ENCODE results near the gene PRR23E. TPM values are rescaled to one million over a fixed set of nuclear protein-coding genes. Genes with fewer than 3 reads are reported as not detected.
A peak's percentile ranks its signal among the peaks of the same experiment; 100 is the strongest.

PRR23E gene
- total and polyA plus RNA-seq, 2 donors = not detected

- no peaks in the 10 kb centered on the region for H3K27me3 ChIP-seq (ENCODE audit: control insufficient read depth in 2 of 2, insufficient read depth in 1 of 2, low read length in 1 of 2)
- DNase-seq (ENCODE audit: low read depth in 6 of 9, low spot score in 9 of 9) = peak in 1 of 9 donors; percentile 15
- no peaks in the 10 kb centered on the region for H3K9me3 ChIP-seq (ENCODE audit: control insufficient read depth in 2 of 2, insufficient read depth in 1 of 2, low read length in 1 of 2)
- peak overlapping the region; percentile 39 to 42 for H3K4me3 ChIP-seq (ENCODE audit: low read length in 2 of 2)
- H3K27ac ChIP-seq (ENCODE audit: low read depth in 1 of 2, low read length in 1 of 2) = peak overlapping the region in 1 of 2 donors; percentile 88
- 80% methylated on average over 16 of the region's 16 CpGs for WGBS
- H3K36me3 ChIP-seq (ENCODE audit: control insufficient read depth in 2 of 2, insufficient read depth in 2 of 2, low read length in 1 of 2) = no peaks in the 10 kb centered on the region
- peaks cover 38 to 80% of the 10 kb centered on the region in 2 donors for H3K4me1 ChIP-seq (ENCODE audit: control insufficient read depth in 2 of 2, insufficient read depth in 2 of 2, low read length in 2 of 2)
These were observed 23.7 kb downstream of the PRR23E start for GRCh38 chr3:127216415-127217261.

GRCh38 chr3:127217596-127218453 is 24.9 kb downstream of the PRR23E start:
- H3K36me3 ChIP-seq (ENCODE audit: control insufficient read depth in 2 of 2, insufficient read depth in 2 of 2, low read length in 1 of 2) = no peaks in the 10 kb centered on the region
- no peaks in the 10 kb centered on the region for H3K9me3 ChIP-seq (ENCODE audit: control insufficient read depth in 2 of 2, insufficient read depth in 1 of 2, low read length in 1 of 2)
- no peak for DNase-seq (ENCODE audit: low read depth in 6 of 9, low spot score in 9 of 9)
- H3K27me3 ChIP-seq (ENCODE audit: control insufficient read depth in 2 of 2, insufficient read depth in 1 of 2, low read length in 1 of 2) = no peaks in the 10 kb centered on the region
- H3K4me1 ChIP-seq (ENCODE audit: control insufficient read depth in 2 of 2, insufficient read depth in 2 of 2, low read length in 2 of 2) = peaks cover 30 to 80% of the 10 kb centered on the region in 2 donors
- H3K4me3 ChIP-seq (ENCODE audit: low read length in 2 of 2) = peak overlapping the region; percentile 39 to 42
- H3K27ac ChIP-seq (ENCODE audit: low read depth in 1 of 2, low read length in 1 of 2) = peak overlapping the region in 1 of 2 donors; percentile 32
- 65% methylated on average over 9 of the region's 9 CpGs for WGBS

GRCh38 chr3:127218454-127218922 is 25.6 kb downstream of the PRR23E start:
- no peaks in the 10 kb centered on the region for H3K9me3 ChIP-seq (ENCODE audit: control insufficient read depth in 2 of 2, insufficient read depth in 1 of 2, low read length in 1 of 2)
- H3K4me3 ChIP-seq (ENCODE audit: low read length in 2 of 2) = peak overlapping the region; percentile 39 to 42
- H3K27ac ChIP-seq (ENCODE audit: low read depth in 1 of 2, low read length in 1 of 2) = peak overlapping the region in 1 of 2 donors; percentile 32
- no peaks in the 10 kb centered on the region for H3K36me3 ChIP-seq (ENCODE audit: control insufficient read depth in 2 of 2, insufficient read depth in 2 of 2, low read length in 1 of 2)
- H3K4me1 ChIP-seq (ENCODE audit: control insufficient read depth in 2 of 2, insufficient read depth in 2 of 2, low read length in 2 of 2) = peaks cover 24 to 80% of the 10 kb centered on the region in 2 donors
- 54% methylated on average over 13 of the region's 13 CpGs for WGBS
- no peaks in the 10 kb centered on the region for H3K27me3 ChIP-seq (ENCODE audit: control insufficient read depth in 2 of 2, insufficient read depth in 1 of 2, low read length in 1 of 2)
- DNase-seq (ENCODE audit: low read depth in 6 of 9, low spot score in 9 of 9) = peak in 1 of 9 donors; percentile 18

GRCh38 chr3:127220497-127220896 is 27.6 kb downstream of the PRR23E start:
- Histone ChIP-seq H3K9me3 (ENCODE audit: control insufficient read depth in 2 of 2, insufficient read depth in 1 of 2, low read length in 1 of 2) (no peaks in the 10 kb centered on the region), H3K4me1 (ENCODE audit: control insufficient read depth in 2 of 2, insufficient read depth in 2 of 2, low read length in 2 of 2) (peaks cover 15 to 73% of the 10 kb centered on the region in 2 donors), H3K27ac (ENCODE audit: low read depth in 1 of 2, low read length in 1 of 2) (peak overlapping the region in 1 of 2 donors; percentile 50), H3K36me3 (ENCODE audit: control insufficient read depth in 2 of 2, insufficient read depth in 2 of 2, low read length in 1 of 2) (no peaks in the 10 kb centered on the region), H3K27me3 (ENCODE audit: control insufficient read depth in 2 of 2, insufficient read depth in 1 of 2, low read length in 1 of 2) (no peaks in the 10 kb centered on the region), H3K4me3 (ENCODE audit: low read length in 2 of 2) (no peak overlapping the region)
- DNase-seq (ENCODE audit: low read depth in 6 of 9, low spot score in 9 of 9) = peak in 1 of 9 donors; percentile 25
- WGBS = 87% methylated on average over 9 of the region's 9 CpGs

GRCh38 chr3:127221037-127221436 is 28.1 kb downstream of the PRR23E start:
- no peaks in the 10 kb centered on the region for H3K27me3 ChIP-seq (ENCODE audit: control insufficient read depth in 2 of 2, insufficient read depth in 1 of 2, low read length in 1 of 2)
- H3K36me3 ChIP-seq (ENCODE audit: control insufficient read depth in 2 of 2, insufficient read depth in 2 of 2, low read length in 1 of 2) = no peaks in the 10 kb centered on the region
- WGBS = 72% methylated on average over 4 of the region's 4 CpGs
- peaks cover 0 to 3% of the 10 kb centered on the region in 2 donors for H3K9me3 ChIP-seq (ENCODE audit: control insufficient read depth in 2 of 2, insufficient read depth in 1 of 2, low read length in 1 of 2)
- peak overlapping the region in 1 of 2 donors; percentile 50 for H3K27ac ChIP-seq (ENCODE audit: low read depth in 1 of 2, low read length in 1 of 2)
- DNase-seq (ENCODE audit: low read depth in 6 of 9, low spot score in 9 of 9) = peak in 1 of 9 donors; percentile 52
- H3K4me1 ChIP-seq (ENCODE audit: control insufficient read depth in 2 of 2, insufficient read depth in 2 of 2, low read length in 2 of 2) = peaks cover 13 to 68% of the 10 kb centered on the region in 2 donors
- H3K4me3 ChIP-seq (ENCODE audit: low read length in 2 of 2) = no peak overlapping the region

- Histone ChIP-seq H3K4me3 (ENCODE audit: low read length in 2 of 2) (no peak overlapping the region), H3K36me3 (ENCODE audit: control insufficient read depth in 2 of 2, insufficient read depth in 2 of 2, low read length in 1 of 2) (no peaks in the 10 kb centered on the region), H3K9me3 (ENCODE audit: control insufficient read depth in 2 of 2, insufficient read depth in 1 of 2, low read length in 1 of 2) (peaks cover 0 to 5% of the 10 kb centered on the region in 2 donors), H3K4me1 (ENCODE audit: control insufficient read depth in 2 of 2, insufficient read depth in 2 of 2, low read length in 2 of 2) (peaks cover 8 to 63% of the 10 kb centered on the region in 2 donors), H3K27ac (ENCODE audit: low read depth in 1 of 2, low read length in 1 of 2) (peak overlapping the region in 1 of 2 donors; percentile 50), H3K27me3 (ENCODE audit: control insufficient read depth in 2 of 2, insufficient read depth in 1 of 2, low read length in 1 of 2) (no peaks in the 10 kb centered on the region)
- WGBS = 86% methylated on average over 10 of the region's 10 CpGs
- no peak for DNase-seq (ENCODE audit: low read depth in 6 of 9, low spot score in 9 of 9)
These were observed 28.6 kb downstream of the PRR23E start for GRCh38 chr3:127221446-127222035.

GRCh38 chr3:127222163-127222562 is 29.2 kb downstream of the PRR23E start:
- Histone ChIP-seq H3K4me1 (ENCODE audit: control insufficient read depth in 2 of 2, insufficient read depth in 2 of 2, low read length in 2 of 2) (peaks cover 6 to 60% of the 10 kb centered on the region in 2 donors), H3K27me3 (ENCODE audit: control insufficient read depth in 2 of 2, insufficient read depth in 1 of 2, low read length in 1 of 2) (no peaks in the 10 kb centered on the region), H3K27ac (ENCODE audit: low read depth in 1 of 2, low read length in 1 of 2) (no peak overlapping the region), H3K36me3 (ENCODE audit: control insufficient read depth in 2 of 2, insufficient read depth in 2 of 2, low read length in 1 of 2) (no peaks in the 10 kb centered on the region), H3K4me3 (ENCODE audit: low read length in 2 of 2) (no peak overlapping the region), H3K9me3 (ENCODE audit: control insufficient read depth in 2 of 2, insufficient read depth in 1 of 2, low read length in 1 of 2) (peaks cover 0 to 10% of the 10 kb centered on the region in 2 donors)
- no peak for DNase-seq (ENCODE audit: low read depth in 6 of 9, low spot score in 9 of 9)
- WGBS = 95% methylated on average over 4 of the region's 4 CpGs

GRCh38 chr3:127222664-127223063 is 29.7 kb downstream of the PRR23E start:
- H3K27ac ChIP-seq (ENCODE audit: low read depth in 1 of 2, low read length in 1 of 2) = no peak overlapping the region
- H3K36me3 ChIP-seq (ENCODE audit: control insufficient read depth in 2 of 2, insufficient read depth in 2 of 2, low read length in 1 of 2) = no peaks in the 10 kb centered on the region
- peaks cover 6 to 62% of the 10 kb centered on the region in 2 donors for H3K4me1 ChIP-seq (ENCODE audit: control insufficient read depth in 2 of 2, insufficient read depth in 2 of 2, low read length in 2 of 2)
- DNase-seq (ENCODE audit: low read depth in 6 of 9, low spot score in 9 of 9) = no peak
- 93% methylated on average over 13 of the region's 13 CpGs for WGBS
- H3K9me3 ChIP-seq (ENCODE audit: control insufficient read depth in 2 of 2, insufficient read depth in 1 of 2, low read length in 1 of 2) = peaks cover 0 to 10% of the 10 kb centered on the region in 2 donors
- H3K27me3 ChIP-seq (ENCODE audit: control insufficient read depth in 2 of 2, insufficient read depth in 1 of 2, low read length in 1 of 2) = no peaks in the 10 kb centered on the region
- H3K4me3 ChIP-seq (ENCODE audit: low read length in 2 of 2) = no peak overlapping the region
